ENCODE results near the gene RHEBL1.

The RHEBL1 gene

DNA sequence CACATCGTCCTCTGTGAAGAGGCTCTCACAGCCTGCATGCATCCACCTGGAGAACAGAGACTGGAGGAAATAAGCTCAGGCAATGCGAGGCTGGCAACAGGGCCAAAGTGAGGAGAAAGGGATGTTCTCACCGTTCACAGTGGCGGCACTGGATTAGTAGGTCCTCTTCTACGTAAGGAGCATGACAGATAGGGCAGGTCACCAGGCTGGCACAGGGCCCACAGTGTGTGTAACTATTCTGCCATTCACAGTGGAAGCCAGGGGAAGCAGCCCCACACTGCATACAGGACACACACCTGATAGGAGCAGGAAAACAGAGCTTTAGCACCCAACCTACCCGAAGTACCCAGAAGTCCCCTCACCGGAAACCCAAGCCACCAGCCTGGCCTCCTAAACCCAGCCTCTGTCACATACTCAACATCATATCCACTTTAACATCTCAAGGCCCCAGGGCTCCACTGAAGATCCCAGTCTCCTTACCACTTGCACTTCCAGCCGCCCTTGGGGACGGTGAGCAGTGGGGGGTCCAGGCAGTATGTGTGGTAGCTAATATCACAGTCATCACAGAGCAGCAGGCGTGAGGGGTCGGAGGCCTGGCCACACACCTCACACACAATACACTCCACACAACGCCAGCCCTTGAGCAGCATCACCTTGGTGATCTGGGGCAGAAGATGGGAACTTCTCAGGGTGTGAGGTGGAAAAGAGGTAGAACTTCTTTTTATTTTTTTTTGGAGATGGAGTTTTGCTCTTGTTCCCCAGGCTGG lies 23.5 kb downstream of the RHEBL1 start:
- no peak overlapping the region for H2BK15ac ChIP-seq (ENCODE audit: low read length)
- no peak overlapping the region for H3K18ac ChIP-seq (ENCODE audit: low read length)
- no peak overlapping the region for H2AFZ ChIP-seq (ENCODE audit: low read length)
- H4K8ac ChIP-seq (ENCODE audit: low read depth, low read length), result no peak overlapping the region
- no peak overlapping the region for H4K91ac ChIP-seq (ENCODE audit: low read depth, low read length, poor library complexity)
- no peak overlapping the region for H3K4me2 ChIP-seq (ENCODE audit: insufficient read depth, low read length, poor library complexity, severe bottlenecking)
- no peak overlapping the region for H3K14ac ChIP-seq (ENCODE audit: low read length)
- H3K36me3 ChIP-seq (replicated peaks in 1 of 2; ENCODE audit: control insufficient read depth in 2 of 2, insufficient read depth in 2 of 2, low read length in 2 of 2), result peaks cover 88 to 100% of the 10 kb centered on the region in 2 donors
- no peak overlapping the region for H2AK5ac ChIP-seq (ENCODE audit: low read depth, low read length)
- no peak overlapping the region for H3K4ac ChIP-seq (ENCODE audit: low read length)
- peak overlapping the region; percentile 34 for H3K23ac ChIP-seq (ENCODE audit: low read depth, low read length, poor library complexity)
- no peak overlapping the region for H2BK12ac ChIP-seq (ENCODE audit: low read length)
- H3K9ac ChIP-seq (ENCODE audit: low read depth, low read length, poor library complexity), result no peak overlapping the region
- no peak overlapping the region for H2BK5ac ChIP-seq (ENCODE audit: low read length)
- H3K4me3 ChIP-seq (ENCODE audit: low read length in 2 of 2), result peak overlapping the region in 1 of 2 donors; percentile 47
- peak overlapping the region; percentile 12 for H2BK120ac ChIP-seq (ENCODE audit: low read depth, low read length)
- H3K4me1 ChIP-seq (ENCODE audit: control insufficient read depth in 2 of 2, insufficient read depth in 1 of 2, low read depth in 1 of 2, low read length in 2 of 2), result no peaks in the 10 kb centered on the region
- DNase-seq (ENCODE audit: low spot score), result no peak
- H3K27ac ChIP-seq (replicated peaks; ENCODE audit: low read length), result no peak overlapping the region
- no peaks in the 10 kb centered on the region for H3K9me3 ChIP-seq (replicated peaks in 1 of 2; ENCODE audit: control insufficient read depth in 2 of 2, insufficient read depth in 1 of 2, low read depth in 1 of 2, low read length in 2 of 2)
- no peaks in the 10 kb centered on the region for H3K27me3 ChIP-seq (ENCODE audit: control insufficient read depth in 3 of 3, insufficient read depth in 3 of 3, low read depth in 1 of 3, low read length in 3 of 3)
- no CpG with 5 or more reads among the region's 12 CpGs for WGBS, 2 donors (ENCODE audit: extremely low coverage in 2 of 2, insufficient read length in 2 of 2, insufficient replicate concordance in 1 of 2)
- peaks cover 16% of the 10 kb centered on the region for H3K79me1 ChIP-seq (ENCODE audit: low read depth, low read length)

DNA sequence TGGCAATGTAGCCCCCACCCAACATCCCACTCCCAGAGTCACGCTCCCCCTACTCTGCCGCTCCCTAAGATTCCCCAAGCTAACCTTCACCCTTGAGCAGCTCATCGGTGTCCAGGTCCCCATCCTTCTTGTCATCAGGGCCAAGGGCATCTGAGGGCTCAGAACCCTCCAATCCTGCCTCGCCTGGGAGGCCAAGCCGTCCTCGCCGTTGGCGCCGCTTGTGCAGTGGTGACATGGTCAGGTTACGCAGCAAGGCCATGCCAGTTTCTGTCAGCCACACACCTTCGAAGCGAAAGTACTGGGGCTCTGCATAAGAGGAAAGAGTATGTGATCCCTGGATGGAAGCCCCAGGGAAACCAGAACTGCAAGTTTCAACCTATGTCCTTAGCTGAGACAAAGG lies 25.1 kb downstream of the RHEBL1 start:
- no peak overlapping the region for H3K27ac ChIP-seq (replicated peaks; ENCODE audit: low read length)
- H3K23ac ChIP-seq (ENCODE audit: low read depth, low read length, poor library complexity), result peak overlapping the region; percentile 75
- H2BK120ac ChIP-seq (ENCODE audit: low read depth, low read length), result no peak overlapping the region
- no peaks in the 10 kb centered on the region for H3K4me1 ChIP-seq (ENCODE audit: control insufficient read depth in 2 of 2, insufficient read depth in 1 of 2, low read depth in 1 of 2, low read length in 2 of 2)
- H3K14ac ChIP-seq (ENCODE audit: low read length), result no peak overlapping the region
- no peak overlapping the region for H3K18ac ChIP-seq (ENCODE audit: low read length)
- H3K36me3 ChIP-seq (replicated peaks in 1 of 2; ENCODE audit: control insufficient read depth in 2 of 2, insufficient read depth in 2 of 2, low read length in 2 of 2), result peaks cover 81 to 100% of the 10 kb centered on the region in 2 donors
- no peak overlapping the region for H3K4me3 ChIP-seq (ENCODE audit: low read length in 2 of 2)
- H3K9ac ChIP-seq (ENCODE audit: low read depth, low read length, poor library complexity), result no peak overlapping the region
- no CpG with 5 or more reads among the region's 12 CpGs for WGBS, 2 donors (ENCODE audit: extremely low coverage in 2 of 2, insufficient read length in 2 of 2, insufficient replicate concordance in 1 of 2)
- H2BK5ac ChIP-seq (ENCODE audit: low read length), result no peak overlapping the region
- peaks cover 13% of the 10 kb centered on the region for H3K79me1 ChIP-seq (ENCODE audit: low read depth, low read length)
- no peak overlapping the region for H2BK15ac ChIP-seq (ENCODE audit: low read length)
- no peak overlapping the region for H2AK5ac ChIP-seq (ENCODE audit: low read depth, low read length)
- no peaks in the 10 kb centered on the region for H3K9me3 ChIP-seq (replicated peaks in 1 of 2; ENCODE audit: control insufficient read depth in 2 of 2, insufficient read depth in 1 of 2, low read depth in 1 of 2, low read length in 2 of 2)
- no peaks in the 10 kb centered on the region for H3K27me3 ChIP-seq (ENCODE audit: control insufficient read depth in 3 of 3, insufficient read depth in 3 of 3, low read depth in 1 of 3, low read length in 3 of 3)
- no peak overlapping the region for H2BK12ac ChIP-seq (ENCODE audit: low read length)
- H3K4me2 ChIP-seq (ENCODE audit: insufficient read depth, low read length, poor library complexity, severe bottlenecking), result no peak overlapping the region
- no peak overlapping the region for H4K91ac ChIP-seq (ENCODE audit: low read depth, low read length, poor library complexity)
- DNase-seq (ENCODE audit: low spot score), result no peak
- H3K4ac ChIP-seq (ENCODE audit: low read length), result no peak overlapping the region
- no peak overlapping the region for H4K8ac ChIP-seq (ENCODE audit: low read depth, low read length)
- no peak overlapping the region for H2AFZ ChIP-seq (ENCODE audit: low read length)

DNA sequence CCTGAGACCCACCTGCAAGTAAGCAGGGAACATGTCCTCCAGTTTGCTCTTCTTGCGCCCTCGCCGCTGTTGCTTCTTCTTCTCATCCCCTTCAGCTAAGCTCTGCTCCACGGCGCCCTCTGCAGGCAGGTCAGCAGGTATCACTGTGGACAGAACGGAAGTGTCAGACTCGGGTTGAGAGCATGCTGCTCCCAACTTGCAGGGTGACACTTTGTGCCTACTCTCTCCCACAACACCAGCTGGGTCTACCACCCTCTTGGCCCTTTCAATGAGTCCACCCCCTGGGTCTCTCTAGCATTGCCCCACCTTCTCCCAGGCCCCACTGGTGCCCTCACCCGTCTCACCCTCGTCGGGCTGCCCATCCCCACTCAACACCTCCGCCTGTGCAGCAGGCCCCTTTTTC lies 25.9 kb downstream of the RHEBL1 start:
- peak; percentile 44 for DNase-seq (ENCODE audit: low spot score)
- H3K36me3 ChIP-seq (replicated peaks in 1 of 2; ENCODE audit: control insufficient read depth in 2 of 2, insufficient read depth in 2 of 2, low read length in 2 of 2), result peaks cover 80 to 100% of the 10 kb centered on the region in 2 donors
- H2BK12ac ChIP-seq (ENCODE audit: low read length), result no peak overlapping the region
- no peak overlapping the region for H3K4ac ChIP-seq (ENCODE audit: low read length)
- H4K91ac ChIP-seq (ENCODE audit: low read depth, low read length, poor library complexity), result no peak overlapping the region
- H2BK5ac ChIP-seq (ENCODE audit: low read length), result no peak overlapping the region
- H2AFZ ChIP-seq (ENCODE audit: low read length), result no peak overlapping the region
- no peak overlapping the region for H3K27ac ChIP-seq (replicated peaks; ENCODE audit: low read length)
- H3K4me3 ChIP-seq (ENCODE audit: low read length in 2 of 2), result no peak overlapping the region
- no peak overlapping the region for H2BK15ac ChIP-seq (ENCODE audit: low read length)
- H3K23ac ChIP-seq (ENCODE audit: low read depth, low read length, poor library complexity), result peak overlapping the region; percentile 71
- H3K18ac ChIP-seq (ENCODE audit: low read length), result no peak overlapping the region
- H3K4me2 ChIP-seq (ENCODE audit: insufficient read depth, low read length, poor library complexity, severe bottlenecking), result no peak overlapping the region
- no peak overlapping the region for H2BK120ac ChIP-seq (ENCODE audit: low read depth, low read length)
- no peaks in the 10 kb centered on the region for H3K9me3 ChIP-seq (replicated peaks in 1 of 2; ENCODE audit: control insufficient read depth in 2 of 2, insufficient read depth in 1 of 2, low read depth in 1 of 2, low read length in 2 of 2)
- no peak overlapping the region for H3K14ac ChIP-seq (ENCODE audit: low read length)
- H4K8ac ChIP-seq (ENCODE audit: low read depth, low read length), result no peak overlapping the region
- no peak overlapping the region for H3K9ac ChIP-seq (ENCODE audit: low read depth, low read length, poor library complexity)
- H3K4me1 ChIP-seq (ENCODE audit: control insufficient read depth in 2 of 2, insufficient read depth in 1 of 2, low read depth in 1 of 2, low read length in 2 of 2), result no peaks in the 10 kb centered on the region
- H2AK5ac ChIP-seq (ENCODE audit: low read depth, low read length), result no peak overlapping the region
- H3K79me1 ChIP-seq (ENCODE audit: low read depth, low read length), result peaks cover 13% of the 10 kb centered on the region
- no CpG with 5 or more reads among the region's 11 CpGs for WGBS, 2 donors (ENCODE audit: extremely low coverage in 2 of 2, insufficient read length in 2 of 2, insufficient replicate concordance in 1 of 2)
- H3K27me3 ChIP-seq (ENCODE audit: control insufficient read depth in 3 of 3, insufficient read depth in 3 of 3, low read depth in 1 of 3, low read length in 3 of 3), result no peaks in the 10 kb centered on the region

DNA sequence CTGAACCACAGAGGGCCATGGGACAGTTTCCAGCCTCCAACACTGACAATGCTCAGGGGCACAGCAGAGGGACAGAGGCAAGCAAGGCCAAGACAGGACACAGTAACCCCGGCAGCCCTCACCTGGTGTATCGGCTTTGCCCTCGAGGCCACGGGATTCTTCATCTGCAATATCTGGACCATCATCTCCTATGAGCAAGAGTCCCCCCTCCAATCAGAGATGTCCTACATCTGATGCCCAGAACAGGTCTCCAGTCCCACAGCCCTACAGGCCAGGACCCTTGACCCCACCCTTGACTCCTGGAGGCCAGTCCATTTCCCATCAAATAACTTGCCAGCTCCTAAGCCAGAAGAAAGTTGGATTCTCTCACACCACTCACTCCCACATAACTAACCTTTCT lies 26.5 kb downstream of the RHEBL1 start:
- Histone ChIP-seq H3K9me3 (replicated peaks in 1 of 2; ENCODE audit: control insufficient read depth in 2 of 2, insufficient read depth in 1 of 2, low read depth in 1 of 2, low read length in 2 of 2) (no peaks in the 10 kb centered on the region), H2BK120ac (ENCODE audit: low read depth, low read length) (no peak overlapping the region), H2AFZ (ENCODE audit: low read length) (no peak overlapping the region), H3K23ac (ENCODE audit: low read depth, low read length, poor library complexity) (no peak overlapping the region), H2BK15ac (ENCODE audit: low read length) (no peak overlapping the region), H3K27me3 (ENCODE audit: control insufficient read depth in 3 of 3, insufficient read depth in 3 of 3, low read depth in 1 of 3, low read length in 3 of 3) (no peaks in the 10 kb centered on the region), H4K8ac (ENCODE audit: low read depth, low read length) (no peak overlapping the region), H3K9ac (ENCODE audit: low read depth, low read length, poor library complexity) (no peak overlapping the region), H3K4me2 (ENCODE audit: insufficient read depth, low read length, poor library complexity, severe bottlenecking) (no peak overlapping the region), H2AK5ac (ENCODE audit: low read depth, low read length) (no peak overlapping the region), H3K4ac (ENCODE audit: low read length) (no peak overlapping the region), H2BK5ac (ENCODE audit: low read length) (no peak overlapping the region), H3K14ac (ENCODE audit: low read length) (no peak overlapping the region), H3K79me1 (ENCODE audit: low read depth, low read length) (peaks cover 14% of the 10 kb centered on the region), H3K4me1 (ENCODE audit: control insufficient read depth in 2 of 2, insufficient read depth in 1 of 2, low read depth in 1 of 2, low read length in 2 of 2) (no peaks in the 10 kb centered on the region), H2BK12ac (ENCODE audit: low read length) (no peak overlapping the region), H4K91ac (ENCODE audit: low read depth, low read length, poor library complexity) (no peak overlapping the region), H3K18ac (ENCODE audit: low read length) (no peak overlapping the region), H3K36me3 (replicated peaks in 1 of 2; ENCODE audit: control insufficient read depth in 2 of 2, insufficient read depth in 2 of 2, low read length in 2 of 2) (peaks cover 79 to 100% of the 10 kb centered on the region in 2 donors), H3K27ac (replicated peaks; ENCODE audit: low read length) (no peak overlapping the region), H3K4me3 (ENCODE audit: low read length in 2 of 2) (no peak overlapping the region)
- no CpG with 5 or more reads among the region's 4 CpGs for WGBS, 2 donors (ENCODE audit: extremely low coverage in 2 of 2, insufficient read length in 2 of 2, insufficient replicate concordance in 1 of 2)
- no peak for DNase-seq (ENCODE audit: low spot score)
